K562 (cell line): ENCODE measurements around the gene DDX54. TPM values are rescaled to one million over a fixed set of nuclear protein-coding genes. Genes with fewer than 3 reads are reported as not detected.

Experiments
- ATAC-seq: fragments of 200-7000 bp; cut with Tn5 transposase; 3 replicates; pipeline ENCODE4 v1.9.1; 2020; ENCODE audit warnings: moderate library complexity
- BruUV-seq: library from RNA; stranded (reverse); fragments of 400-500 nt; replicated peaks from 2 replicates; lab custom pipeline; 2021; lab: Mats Ljungman, UMichigan
- CTCF ChIA-PET: fragments of 300-600 bp; formaldehyde crosslinking; extraction: SDS; loops from one replicate; lab custom pipeline; 2021; ENCODE audit warnings: low intra/inter-chr PET ratio; lab: Yijun Ruan, JAX
- POLR2A ChIA-PET: fragments of 300-600, 350-650 bp; sonication (Branson Sonifier 250); formaldehyde crosslinking; extraction: SDS; loops from one replicate; lab custom pipeline; 2021; ENCODE audit warnings: antibody characterized with exemption, inconsistent platforms; lab: Yijun Ruan, JAX
- DNase-seq, 4 experiments: peaks; one replicate each; pipeline versions ENCODE4 v3.0.0 to v3.0.0-alpha.2; 2011 to 2018; ENCODE audit warnings: low spot score in 3 of 4, mixed read lengths in 3 of 4; ENCODE audit errors: extremely low read depth in 1 of 4
- FAIRE-seq: peaks from 2 replicates; lab custom pipeline; 2011; peaks lifted over from hg19 to GRCh38; lab: Jason Lieb, UNC
- H2AFZ ChIP-seq: 2 replicates; pipeline ENCODE4 v1.6.0; 2011; ENCODE audit warnings: low read depth, low read length, control low read depth, inconsistent platforms
- H3K27ac ChIP-seq: fragments of 200-600 bp; 3 replicates; pipeline ENCODE4 v1.8.0; 2011; ENCODE audit warnings: low read depth, mild to moderate bottlenecking, control low read depth, inconsistent platforms, low read length, moderate library complexity, mixed read lengths; ENCODE audit errors: extremely low read depth
- H3K27me3 ChIP-seq, 2 experiments: fragments of 300-600 bp in 1 of 2; 2 replicates in 1 of 2; 3 replicates in 1 of 2; pipeline versions ENCODE4 v1.6.0 to v1.8.0; 2011; ENCODE audit warnings: inconsistent platforms in 2 of 2, low read length in 2 of 2, mild to moderate bottlenecking in 1 of 2, mixed read lengths in 1 of 2, moderate library complexity in 1 of 2; ENCODE audit not compliant: control insufficient read depth in 2 of 2, insufficient read depth in 2 of 2
- H3K36me3 ChIP-seq: fragments of 300-600 bp; 3 replicates; pipeline ENCODE4 v1.8.0; 2011; ENCODE audit warnings: mild to moderate bottlenecking, low read length, inconsistent platforms; ENCODE audit not compliant: control insufficient read depth, insufficient read depth
- H3K4me1 ChIP-seq, 2 experiments: fragments of 200-600 bp in 1 of 2; replicated peaks in 1 of 2; 2 replicates in 1 of 2; 3 replicates in 1 of 2; pipeline versions ENCODE4 v1.5.1 to v1.8.0; 2011; ENCODE audit warnings: inconsistent platforms in 2 of 2, low read length in 2 of 2, mild to moderate bottlenecking in 1 of 2, mixed read lengths in 1 of 2, moderate library complexity in 1 of 2; ENCODE audit not compliant: control insufficient read depth in 2 of 2, insufficient read depth in 2 of 2
- H3K4me2 ChIP-seq: 2 replicates; pipeline ENCODE4 v1.6.1; 2011; ENCODE audit warnings: low read length, control low read depth, inconsistent platforms, mixed read lengths; ENCODE audit not compliant: insufficient read depth
- H3K4me3 ChIP-seq: fragments of 200-600 bp; sonication (generic), shearing (Covaris generic); 2 replicates; pipeline ENCODE4 v1.5.1; 2016; ENCODE audit warnings: control low read depth, inconsistent platforms
- H3K79me2 ChIP-seq: fragments of 200-600 bp; 3 replicates; pipeline ENCODE4 v1.8.0; 2011; ENCODE audit warnings: low read length, inconsistent platforms; ENCODE audit not compliant: control insufficient read depth, insufficient read depth
- H3K9ac ChIP-seq, 2 experiments: 2 replicates each; pipeline versions ENCODE4 v1.6.0 to v1.6.1; 2011; ENCODE audit warnings: low read depth in 2 of 2, low read length in 2 of 2, control low read depth in 1 of 2, inconsistent platforms in 1 of 2, mild to moderate bottlenecking in 1 of 2, mixed read lengths in 1 of 2; ENCODE audit not compliant: insufficient read depth in 1 of 2
- H3K9me1 ChIP-seq: one replicate; pipeline ENCODE4 v1.6.0; 2011; ENCODE audit warnings: inconsistent platforms, mild to moderate bottlenecking, low read length, moderate library complexity; ENCODE audit not compliant: control insufficient read depth, insufficient read depth
- H3K9me3 ChIP-seq: replicated peaks from 2 replicates; pipeline ENCODE4 v1.5.1; 2011; ENCODE audit warnings: low read depth, low read length, inconsistent platforms; ENCODE audit not compliant: control insufficient read depth, insufficient read depth
- H4K20me1 ChIP-seq: replicated peaks from 2 replicates; pipeline ENCODE4 v1.6.1; 2011; ENCODE audit warnings: low read length, inconsistent platforms, mixed read lengths; ENCODE audit not compliant: control insufficient read depth, insufficient read depth
- ARNT ChIP-seq, 2 experiments: fragments of 450-650 bp; IDR thresholded peaks; 2 replicates each; pipeline ENCODE4 v1.6.1; 2016; ENCODE audit warnings: mild to moderate bottlenecking in 1 of 2
- CBFA2T3 ChIP-seq: fragments of 450-650 bp; IDR thresholded peaks from 2 replicates; pipeline ENCODE4 v1.6.1; 2017
- DMBX1 ChIP-seq: fragments of 250-450 bp; sonication (Bioruptor Pico); IDR thresholded peaks from 2 replicates; pipeline ENCODE4 v1.8.0; 2022; ENCODE audit warnings: inconsistent platforms, mild to moderate bottlenecking, moderate library complexity, borderline replicate concordance
- E2F4 ChIP-seq: sonication (generic); formaldehyde crosslinking; IDR thresholded peaks from 2 replicates; pipeline ENCODE4 v1.8.0; 2022; ENCODE audit warnings: mild to moderate bottlenecking, low read depth, missing genetic modification reagents
- ELF1 ChIP-seq: fragments of 200-800 bp; sonication (Bioruptor generic); IDR thresholded peaks from 2 replicates; pipeline ENCODE4 v1.6.1; 2016; ENCODE audit warnings: missing genetic modification characterization, missing compliant biosample characterization
- MTA1 ChIP-seq: fragments of 450-650 bp; IDR thresholded peaks from 2 replicates; pipeline ENCODE4 v1.6.1; 2017; ENCODE audit warnings: borderline replicate concordance
- NCOR1 ChIP-seq: fragments of 450-650 bp; IDR thresholded peaks from 2 replicates; pipeline ENCODE4 v1.6.1; 2016; ENCODE audit warnings: mild to moderate bottlenecking, moderate library complexity
- NFE2L1 ChIP-seq: fragments of 450-650 bp; IDR thresholded peaks from 2 replicates; pipeline ENCODE4 v1.6.1; 2016; ENCODE audit warnings: missing genetic modification characterization, low read depth, mild to moderate bottlenecking, missing compliant biosample characterization, moderate library complexity, borderline replicate concordance
- PHB ChIP-seq: fragments of 250-450 bp; sonication (Bioruptor Pico); IDR thresholded peaks from 2 replicates; pipeline ENCODE4 v1.5.0; 2021
- POLR2AphosphoS5 ChIP-seq: IDR thresholded peaks from 2 replicates; pipeline ENCODE4 v1.6.1; 2011; ENCODE audit warnings: mild to moderate bottlenecking, low read depth, low read length, moderate library complexity; ENCODE audit not compliant: control insufficient read depth, insufficient read depth
- RB1 ChIP-seq: fragments of 450-650 bp; IDR thresholded peaks from 2 replicates; pipeline ENCODE4 v1.6.1; 2017; ENCODE audit warnings: low read depth, mild to moderate bottlenecking
- SNRNP70 ChIP-seq: fragments of 200-400 bp; formaldehyde crosslinking; optimal IDR thresholded peaks from 2 replicates; pipeline ENCODE3; 2017; ENCODE audit warnings: low read depth, low read length
- ZBTB5 ChIP-seq: fragments of 450-650 bp; IDR thresholded peaks from 2 replicates; pipeline ENCODE4 v1.6.1; 2017; ENCODE audit warnings: antibody characterized with exemption
- ZC3H11A ChIP-seq: IDR thresholded peaks from 2 replicates; pipeline ENCODE4 v1.6.1; 2012; ENCODE audit warnings: low read depth, low read length, improper control_type of control experiment
- WGBS: fragments of 100-300 bp; shearing (Covaris generic); methylation state at CpG from one replicate; pipeline ENCODE4 v1.1.6; 2016; ENCODE audit warnings: low coverage, mixed read lengths; ENCODE audit not compliant: insufficient coverage; ENCODE audit errors: missing lambda C conversion rate; 5-methylcytosine and 5-hydroxymethylcytosine counted together
- in situ Hi-C: fragments of 300-500 bp; cut with MboI; formaldehyde crosslinking; loops from 4 replicates; pipeline ENCODE4 v1.15.0; 2018; ENCODE audit warnings: inconsistent platforms, mixed read lengths
- intact Hi-C: fragments of 100-400 bp; cut with micrococcal nuclease; formaldehyde crosslinking; loops from 2 replicates; pipeline ENCODE4 v1.14.2; 2022
- polyA plus RNA-seq, 8 experiments: library from polyadenylated mRNA; depleted of rRNA in 4 of 8; stranded (reverse) in 5 of 8; unstranded in 3 of 8; fragments of >200 nt; fragmentation: Nextera tagmentation in 2 of 8; fragmentation: Illumina TruSeq in 1 of 8; extraction: Ambion mirVana in 2 of 8; extraction: Trizol in 1 of 8; gene quantifications; 2 replicates each; pipeline versions ENCODE4 v1.2.1 to v1.2.3, GENCODE V29; 2011 to 2014; ENCODE audit warnings: inconsistent platforms in 1 of 8, missing spikeins in 1 of 8
- total RNA-seq, 7 experiments: library from RNA; depleted of rRNA in 6 of 7; stranded (reverse); fragments of >200 nt in 6 of 7; fragmentation: Illumina TruSeq in 2 of 7; extraction: Trizol in 2 of 7; gene quantifications; 2 replicates each; pipeline versions ENCODE4 v1.2.1 to v1.2.3, GENCODE V29; 2011 to 2021; ENCODE audit warnings: low replicate concordance in 1 of 7
- TF ChIP-seq, protein P1 (sequence below): sonication (generic); formaldehyde crosslinking; IDR thresholded peaks from 2 replicates; pipeline ENCODE4 v1.8.0; 2022; ENCODE audit warnings: missing genetic modification reagents, mild to moderate bottlenecking, moderate library complexity, borderline replicate concordance
- TF ChIP-seq, protein P2 (sequence below): fragments of 200-400 bp; formaldehyde crosslinking; IDR thresholded peaks from 2 replicates; pipeline ENCODE4 v1.6.1; 2017; ENCODE audit warnings: mild to moderate bottlenecking, low read depth, low read length, moderate library complexity

Gene DDX54
- total and polyA plus RNA-seq, 9 of the 15 experiments (the other 6 are each of a cell fraction or from before 2014, with no cell fraction given) = 1.4 to 135 (median 51.4) TPM

DNA sequence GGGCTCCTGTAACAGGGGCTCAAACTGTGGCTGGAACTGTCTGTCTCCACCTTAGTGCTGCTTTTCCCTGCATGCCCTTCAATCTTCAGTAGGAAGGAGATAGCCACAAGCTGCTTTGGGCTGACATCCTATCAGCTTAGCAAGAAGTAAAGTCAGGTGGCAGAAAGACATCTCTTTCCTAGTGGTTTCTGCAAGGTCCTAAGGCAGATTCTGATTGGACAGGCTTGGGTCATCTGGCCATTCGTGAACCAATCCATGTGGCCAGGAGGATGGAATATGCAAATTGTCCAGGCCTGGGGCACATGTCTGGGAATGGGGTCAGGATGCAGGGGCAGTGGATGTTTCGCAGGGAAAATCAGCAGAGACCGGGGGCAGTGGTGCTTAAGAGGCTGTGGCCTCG is 5.5 kb upstream of the DDX54 start:
- in situ Hi-C loops = loop anchor here (10.0 to 25.0 kb wide), 2 partner anchors 222 to 454 kb away; partner anchors contain the start of genes SDS and SDSL
- POLR2A ChIA-PET = interaction anchor here (0.5 to 0.6 kb wide), 4 partner anchors 10 to 133 kb away, joined by 3 read pairs; no protein-coding TSS in a partner anchor
- TF ChIP-seq ELF1 (tag) (no peak), ZC3H11A (no peak), NCOR1 (no peak), MTA1 (no peak), DMBX1 (CRISPR knock-in tag) (no peak), NFE2L1 (no peak), ARNT (IDR thresholded peaks at IDR 0.05) (no peak), POLR2AphosphoS5 (no peak), CBFA2T3 (peak; percentile 67), PHB (CRISPR knock-in tag) (no peak), ZBTB5 (no peak), RB1 (no peak), E2F4 (CRISPR knock-in tag) (no peak), SNRNP70 (no peak)
- TF ChIP-seq, protein P1, sequence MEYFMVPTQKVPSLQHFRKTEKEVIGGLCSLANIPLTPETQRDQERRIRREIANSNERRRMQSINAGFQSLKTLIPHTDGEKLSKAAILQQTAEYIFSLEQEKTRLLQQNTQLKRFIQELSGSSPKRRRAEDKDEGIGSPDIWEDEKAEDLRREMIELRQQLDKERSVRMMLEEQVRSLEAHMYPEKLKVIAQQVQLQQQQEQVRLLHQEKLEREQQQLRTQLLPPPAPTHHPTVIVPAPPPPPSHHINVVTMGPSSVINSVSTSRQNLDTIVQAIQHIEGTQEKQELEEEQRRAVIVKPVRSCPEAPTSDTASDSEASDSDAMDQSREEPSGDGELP (CRISPR knock-in tag) = peak; percentile 74
- TF ChIP-seq, protein P2, sequence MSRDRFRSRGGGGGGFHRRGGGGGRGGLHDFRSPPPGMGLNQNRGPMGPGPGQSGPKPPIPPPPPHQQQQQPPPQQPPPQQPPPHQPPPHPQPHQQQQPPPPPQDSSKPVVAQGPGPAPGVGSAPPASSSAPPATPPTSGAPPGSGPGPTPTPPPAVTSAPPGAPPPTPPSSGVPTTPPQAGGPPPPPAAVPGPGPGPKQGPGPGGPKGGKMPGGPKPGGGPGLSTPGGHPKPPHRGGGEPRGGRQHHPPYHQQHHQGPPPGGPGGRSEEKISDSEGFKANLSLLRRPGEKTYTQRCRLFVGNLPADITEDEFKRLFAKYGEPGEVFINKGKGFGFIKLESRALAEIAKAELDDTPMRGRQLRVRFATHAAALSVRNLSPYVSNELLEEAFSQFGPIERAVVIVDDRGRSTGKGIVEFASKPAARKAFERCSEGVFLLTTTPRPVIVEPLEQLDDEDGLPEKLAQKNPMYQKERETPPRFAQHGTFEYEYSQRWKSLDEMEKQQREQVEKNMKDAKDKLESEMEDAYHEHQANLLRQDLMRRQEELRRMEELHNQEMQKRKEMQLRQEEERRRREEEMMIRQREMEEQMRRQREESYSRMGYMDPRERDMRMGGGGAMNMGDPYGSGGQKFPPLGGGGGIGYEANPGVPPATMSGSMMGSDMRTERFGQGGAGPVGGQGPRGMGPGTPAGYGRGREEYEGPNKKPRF = no peak

More for the DNA sequence above, 5.5 kb upstream of the DDX54 start:
- 38% methylated on average over 3 of the region's 4 CpGs for WGBS
- CTCF ChIA-PET = no interaction called here
- H2AFZ ChIP-seq = peak overlapping the region; percentile 25
- intact Hi-C loops = no loop called here
- H3K36me3 ChIP-seq = peaks cover 50% of the 10 kb centered on the region
- peak; percentile 92 for ATAC-seq
- no peaks in the 10 kb centered on the region for H4K20me1 ChIP-seq
- no peaks in the 10 kb centered on the region for H3K9me3 ChIP-seq
- H3K4me1 ChIP-seq = peaks cover 26 to 41% of the 10 kb centered on the region in 2 experiments
- H3K9me1 ChIP-seq = no peaks in the 10 kb centered on the region
- peak; percentile 99 for FAIRE-seq
- H3K27ac ChIP-seq = peak overlapping the region; percentile 15; the same call in 1 of the 3 replicates
- H3K27me3 ChIP-seq = no peaks in the 10 kb centered on the region
- no peak overlapping the region for H3K9ac ChIP-seq
- peak; percentile 73 to 91 (median 81) for DNase-seq
- H3K4me2 ChIP-seq = peak overlapping the region; percentile 46; the same call in 1 of the 2 replicates
- no peak overlapping the region for H3K4me3 ChIP-seq
- H3K79me2 ChIP-seq = peaks cover 23% of the 10 kb centered on the region
- no TSS peak for BruUV-seq
